RPMI7951 (cell line): ENCODE data around the gene PLXNA2. TPM values are rescaled to one million over a fixed set of nuclear protein-coding genes. Genes with fewer than 3 reads are reported as not detected.

ENCODE experiments used
- DNase-seq: peaks from one replicate; pipeline ENCODE4 v3.0.0-alpha.2; 2012; ENCODE audit warnings: low read depth
- total RNA-seq: library from RNA; depleted of rRNA; stranded (reverse); fragments of >200 nt; shearing (Covaris generic); gene quantifications from 2 replicates; pipeline ENCODE4 v1.2.3, GENCODE V29; 2014; rRNA removed

PLXNA2 gene
- 7.0 and 9.4 TPM in 2 replicates for total RNA-seq

DNA sequence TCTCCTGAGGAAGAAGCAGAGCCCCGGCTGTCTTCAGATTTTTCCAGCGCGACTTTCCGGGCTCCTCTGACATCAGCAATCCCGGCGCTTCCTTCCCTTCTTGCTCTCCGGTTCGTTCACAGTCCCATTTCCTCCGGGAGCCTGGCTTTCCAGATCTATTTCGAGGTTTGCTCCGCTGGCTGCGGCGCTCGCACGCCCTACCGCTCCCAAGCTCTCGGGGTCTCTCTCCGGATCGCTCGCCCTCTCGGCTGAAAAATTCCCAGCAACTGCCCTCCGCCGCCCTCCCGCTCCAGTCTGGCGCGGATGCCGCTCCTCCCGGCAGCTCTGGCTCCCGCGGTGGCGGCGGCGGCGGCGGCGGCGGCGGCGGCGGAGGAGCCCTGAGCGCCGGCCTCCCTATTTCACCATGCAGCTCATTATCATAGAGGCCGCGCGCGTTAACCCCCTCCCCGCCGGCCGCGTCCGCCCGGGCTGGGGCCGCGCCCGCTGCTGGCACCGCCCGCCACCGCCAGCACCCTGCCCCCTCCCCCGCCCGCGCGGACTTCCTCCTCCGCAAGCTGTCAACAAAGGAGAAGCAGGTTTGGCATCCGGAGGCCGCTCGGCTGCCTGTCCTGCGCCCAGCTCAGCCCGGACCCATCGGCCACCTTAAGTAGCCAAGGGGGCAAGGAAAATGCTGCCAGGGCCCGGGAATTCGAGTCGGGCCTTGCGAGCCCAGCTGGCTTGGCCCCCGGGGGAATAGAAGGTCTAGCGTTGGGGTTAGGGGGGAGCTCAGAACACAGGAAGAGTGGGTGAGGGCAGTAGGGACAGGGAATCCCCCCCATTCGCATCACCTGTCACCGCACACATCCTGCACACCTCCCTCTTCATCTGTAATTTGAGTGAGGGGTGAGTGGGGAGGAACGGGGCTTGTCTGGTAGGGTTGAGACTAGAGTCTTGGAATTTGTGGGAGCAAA lies at the start of gene PLXNA2:
TSS of gene PLXNA2 (minus strand) at position 418 of the 950 bp plus-strand sequence. CDS start 26,462 bp downstream, outside the sequence.
- peak; percentile 83 for DNase-seq

DNA sequence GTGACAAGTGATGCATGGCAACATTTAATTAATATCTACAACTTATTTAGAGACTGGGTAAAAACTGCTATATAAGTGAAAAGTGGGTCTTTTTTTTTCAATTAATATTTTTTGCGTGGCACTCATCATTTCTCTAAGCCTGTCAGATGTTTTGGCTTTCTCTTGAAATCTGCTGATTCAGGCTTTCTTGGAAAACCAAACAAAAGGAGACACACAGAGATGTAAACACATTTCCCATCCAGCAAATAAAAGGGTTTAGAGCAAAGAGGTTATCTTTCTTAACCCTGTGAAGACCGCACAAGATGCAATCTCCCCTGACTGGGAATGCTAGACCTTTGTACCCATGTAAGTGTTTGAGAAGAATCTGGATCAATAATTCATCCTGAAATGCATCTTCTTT lies 48.7 kb upstream of the PLXNA2 start:
- DNase-seq = no peak

DNA sequence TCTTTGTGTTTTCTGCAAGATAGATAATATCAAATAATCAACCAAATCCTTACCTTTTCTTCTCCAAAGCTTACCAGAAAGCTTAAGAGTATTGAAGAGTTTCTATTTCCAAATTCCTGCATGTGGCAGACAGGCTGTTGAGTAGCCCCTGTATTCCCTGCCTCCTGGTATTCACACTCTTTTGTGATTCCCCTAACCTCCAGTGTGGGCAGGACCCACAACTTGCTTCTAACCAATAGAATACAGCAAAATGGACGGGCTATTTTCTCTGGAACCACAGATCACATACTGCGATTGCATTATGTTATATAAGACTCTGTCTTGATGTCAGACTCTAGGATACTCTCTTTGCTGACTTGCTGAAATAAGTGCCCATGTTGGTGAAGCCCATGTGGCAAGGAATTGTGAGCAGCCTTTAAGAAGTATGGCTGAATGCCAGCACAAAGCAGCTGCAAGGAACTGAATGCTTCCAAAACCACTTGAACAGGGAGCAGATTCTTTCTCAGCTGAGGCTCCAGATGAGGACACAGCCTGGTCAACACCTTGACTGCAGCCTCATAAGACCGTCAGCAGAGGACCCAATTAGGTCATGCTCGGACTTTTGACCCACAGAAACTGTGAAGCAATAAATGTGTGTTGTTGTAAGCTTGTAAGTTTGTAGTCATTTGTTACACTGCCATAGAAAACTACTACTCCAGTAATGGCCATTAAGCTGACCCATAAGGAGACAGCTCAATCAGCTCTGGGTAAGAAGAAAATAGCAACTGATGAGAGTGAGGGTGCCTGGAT lies 47.9 kb upstream of the PLXNA2 start:
- peak; percentile 41 for DNase-seq

DNA sequence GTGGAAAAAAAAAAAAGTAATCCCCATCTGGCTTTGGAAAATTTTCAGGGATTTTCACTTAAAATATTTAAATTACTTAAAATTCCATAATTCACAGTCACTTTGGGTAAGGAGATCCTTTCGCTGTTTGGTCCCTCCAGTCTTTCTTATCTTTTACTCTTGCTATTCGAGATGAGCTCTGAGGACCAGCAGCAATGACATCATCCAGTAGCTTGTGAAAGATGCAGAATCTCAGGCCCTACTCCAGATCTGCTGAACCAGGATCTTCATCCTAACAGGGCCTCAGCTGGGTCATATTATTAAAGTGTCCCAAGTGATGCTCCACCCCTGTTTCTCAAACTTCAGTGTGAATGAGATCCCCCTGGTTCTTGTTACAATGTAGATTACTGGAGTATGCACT lies 46.9 kb upstream of the PLXNA2 start:
- DNase-seq = no peak

DNA sequence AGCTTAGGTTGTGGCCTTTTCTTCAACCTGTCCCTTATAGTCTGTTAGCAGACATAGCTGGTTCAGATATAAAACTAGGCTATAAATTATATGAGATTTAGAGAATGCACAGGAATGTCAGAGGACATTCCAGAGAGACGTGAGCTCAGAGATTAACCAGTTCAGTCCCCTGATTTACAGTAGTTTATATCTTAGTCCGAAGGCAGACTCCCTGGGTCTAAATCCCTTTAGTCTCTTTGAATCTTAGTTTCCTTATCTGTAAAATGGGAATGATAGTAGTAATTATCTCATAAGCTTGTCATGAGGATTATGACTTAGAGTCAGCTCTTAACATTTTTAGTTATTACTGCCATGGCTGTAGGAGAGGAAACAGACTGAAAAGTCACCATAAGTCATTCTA lies 45.5 kb upstream of the PLXNA2 start:
- no peak for DNase-seq

GRCh38 chr1:208288495-208288894 lies 44.3 kb upstream of the PLXNA2 start:
- no peak for DNase-seq

GRCh38 chr1:208280681-208281450 lies 36.7 kb upstream of the PLXNA2 start:
- peak; percentile 11 for DNase-seq

- DNase-seq = no peak
Measured at GRCh38 chr1:208279826-208280588, 35.8 kb upstream of the PLXNA2 start.

GRCh38 chr1:208278638-208279037 lies 34.5 kb upstream of the PLXNA2 start:
- DNase-seq = no peak

- no peak for DNase-seq
Measured at GRCh38 chr1:208276757-208277435, 32.7 kb upstream of the PLXNA2 start.

DNA sequence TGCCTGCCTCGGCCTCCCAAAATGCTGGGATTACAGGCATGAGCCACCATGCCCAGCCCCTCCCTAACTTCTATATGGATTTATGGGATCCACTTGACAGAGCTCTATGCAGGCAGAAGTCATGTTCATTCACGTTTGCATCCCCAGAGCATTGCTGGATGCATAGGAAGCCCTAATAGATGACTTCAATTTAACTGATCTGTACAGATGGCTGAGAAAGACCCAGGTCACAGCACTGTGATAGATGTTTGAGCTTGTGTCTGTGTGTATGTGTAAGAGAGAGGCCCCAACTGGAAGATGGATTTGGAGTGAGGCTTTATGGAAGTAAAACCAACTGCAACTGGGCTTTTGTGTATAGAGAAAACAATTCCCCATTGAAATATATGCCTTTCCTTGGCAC lies 30.9 kb upstream of the PLXNA2 start:
- DNase-seq = no peak

GRCh38 chr1:208273386-208274017 lies 29.3 kb upstream of the PLXNA2 start:
- no peak for DNase-seq

- DNase-seq = no peak
Measured at GRCh38 chr1:208272713-208273112, 28.5 kb upstream of the PLXNA2 start.

- no peak for DNase-seq
Measured at GRCh38 chr1:208272311-208272710, 28.1 kb upstream of the PLXNA2 start.

DNA sequence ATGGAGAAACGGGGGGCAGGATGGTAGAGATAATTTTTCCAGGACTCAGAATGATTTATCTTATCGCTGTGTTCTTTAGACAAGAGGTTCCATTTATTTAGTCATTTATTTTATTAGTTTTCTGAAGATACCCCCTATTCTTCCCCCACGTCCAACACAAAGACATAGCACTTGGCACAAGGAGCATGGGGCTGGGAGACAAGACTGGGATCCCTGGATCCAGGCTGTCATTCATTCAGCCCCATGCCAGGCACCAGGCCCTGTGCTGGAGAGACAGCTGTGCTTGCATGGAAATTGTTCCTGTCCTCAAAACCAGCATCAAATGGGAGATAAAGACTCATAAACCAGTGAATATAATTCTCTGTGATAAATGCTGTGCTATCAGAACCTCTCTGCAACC lies 27.1 kb upstream of the PLXNA2 start:
- DNase-seq = no peak

DNA sequence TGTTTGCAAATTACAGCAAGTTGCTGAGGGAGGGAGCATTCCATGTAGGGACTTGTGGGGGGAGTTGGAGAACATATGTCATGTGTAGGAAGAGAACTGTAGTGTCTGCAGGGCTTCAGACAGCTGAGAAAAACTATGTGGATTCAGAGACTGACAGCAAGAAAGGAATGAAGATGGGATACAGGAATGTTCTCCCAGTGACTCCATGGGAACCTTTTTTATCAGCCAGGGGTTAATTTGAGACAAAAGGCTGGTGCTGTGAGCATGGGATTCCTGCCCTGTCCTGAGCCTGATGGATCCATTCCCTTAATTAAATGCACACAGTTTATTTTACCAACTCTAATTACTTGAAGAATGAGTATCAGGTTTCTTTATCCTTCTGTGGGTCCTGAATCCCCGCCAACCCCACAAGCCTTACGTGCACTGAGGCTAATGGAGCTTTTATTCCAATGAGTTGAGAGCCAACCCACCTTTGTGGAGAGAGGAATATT lies 26.5 kb upstream of the PLXNA2 start:
- DNase-seq = peak; percentile 62

- no peak for DNase-seq
Measured at GRCh38 chr1:208269338-208269666, 25.1 kb upstream of the PLXNA2 start.

GRCh38 chr1:208268541-208269337 lies 24.6 kb upstream of the PLXNA2 start:
- DNase-seq = no peak

GRCh38 chr1:208265525-208265924 lies 21.3 kb upstream of the PLXNA2 start:
- DNase-seq = no peak
